Tibial nerve (tissue), 4 donors: ENCODE data around the gene RUFY1. TPM values are rescaled to one million over a fixed set of nuclear protein-coding genes. Genes with fewer than 3 reads are reported as not detected.
A peak's percentile ranks its signal among the peaks of the same experiment; 100 is the strongest.
"Not testable (repeated sequence)": the region's sequence is repeated elsewhere in the genome, so short reads cannot be mapped to it uniquely, and the experiment has no call there.

Source experiments
- DNase-seq, 2 donors: peaks; one replicate each; pipeline ENCODE4 v3.0.0-alpha.2; 2019; ENCODE audit warnings: low spot score in 2 of 2
- H3K27ac ChIP-seq, 4 donors: fragments of 200-600 bp; sonication (generic) in 3 of 4; one replicate each; pipeline ENCODE4 v1.5.1; 2017 to 2019; ENCODE audit warnings: mild to moderate bottlenecking in 1 of 4
- H3K27me3 ChIP-seq, 2 donors: fragments of 200-600 bp; sonication (generic) in 1 of 2; one replicate each; pipeline versions ENCODE4 v1.5.1 to v1.6.0; 2017 to 2019
- H3K36me3 ChIP-seq, 3 donors: fragments of 200-600 bp; sonication (generic); one replicate each; pipeline ENCODE4 v1.5.1; 2018 to 2019
- H3K4me1 ChIP-seq, 4 donors: fragments of 200-600 bp; sonication (generic) in 3 of 4; one replicate each; pipeline ENCODE4 v1.5.1; 2017 to 2019
- H3K4me3 ChIP-seq, 4 donors: fragments of 200-600 bp; sonication (generic) in 3 of 4; one replicate each; pipeline ENCODE4 v1.5.1; 2017 to 2019; ENCODE audit warnings: mild to moderate bottlenecking in 1 of 4, moderate library complexity in 1 of 4
- H3K9me3 ChIP-seq, 4 donors: fragments of 200-600 bp; sonication (generic) in 3 of 4; one replicate each; pipeline ENCODE4 v1.5.1; 2017 to 2019
- CTCF ChIP-seq, 5 experiments: fragments of 200-600 bp in 3 of 5; fragments of 450-650 bp in 2 of 5; sonication (generic) in 3 of 5; IDR thresholded peaks; one replicate each; pipeline ENCODE4 v1.5.1; 2016 to 2019; ENCODE audit warnings: antibody characterized with exemption in 5 of 5, mild to moderate bottlenecking in 3 of 5, moderate library complexity in 2 of 5
- EP300 ChIP-seq, 2 donors: sonication (generic); formaldehyde crosslinking; IDR thresholded peaks; one replicate each; pipeline ENCODE4 v1.6.1; 2017; ENCODE audit warnings: antibody characterized with exemption in 2 of 2, mild to moderate bottlenecking in 1 of 2
- POLR2A ChIP-seq, 2 donors: fragments of 450-650 bp; IDR thresholded peaks; one replicate each; pipeline ENCODE4 v1.6.1; 2017; ENCODE audit warnings: antibody characterized with exemption in 2 of 2, mild to moderate bottlenecking in 2 of 2, moderate library complexity in 2 of 2
- WGBS, 2 donors: methylation state at CpG; one replicate each; pipeline ENCODE4 v1.1.5; 2018; 5-methylcytosine and 5-hydroxymethylcytosine counted together
- total RNA-seq, 4 donors: library from RNA; depleted of rRNA; stranded (reverse); fragments of >200 nt; gene quantifications; one replicate each; pipeline ENCODE4 v1.1.0, GENCODE V29; 2016

Gene RUFY1
- total RNA-seq, 4 donors from 2014 or later = 56.6 to 76.3 (median 71.3) TPM

GRCh38 chr5:179553006-179553405, 2.7 kb downstream of the RUFY1 start:
- Histone ChIP-seq H3K4me1 (peaks cover 0 to 32% (median 19%) of the 10 kb centered on the region in 4 donors), H3K4me3 (no peak overlapping the region), H3K27me3 (no peaks in the 10 kb centered on the region), H3K36me3 (no peaks in the 10 kb centered on the region), H3K9me3 (no peaks in the 10 kb centered on the region), H3K27ac (no peak overlapping the region)
- 87 to 88% methylated on average over 4 of the region's 4 CpGs for WGBS, 2 donors
- DNase-seq = no peak
- TF ChIP-seq POLR2A (IDR thresholded peaks at IDR 0.05) (no peak), CTCF (IDR thresholded peaks at IDR 0.05) (no peak), EP300 (IDR thresholded peaks at IDR 0.05) (no peak)

- Histone ChIP-seq H3K36me3 (no peaks in the 10 kb centered on the region), H3K27me3 (no peaks in the 10 kb centered on the region), H3K27ac (peak overlapping the region in 2 of 4 donors; percentile 23 to 44), H3K4me1 (peaks cover 0 to 40% (median 22%) of the 10 kb centered on the region in 4 donors), H3K9me3 (no peaks in the 10 kb centered on the region), H3K4me3 (no peak overlapping the region)
- TF ChIP-seq POLR2A (IDR thresholded peaks at IDR 0.05) = no peak
- TF ChIP-seq EP300 (IDR thresholded peaks at IDR 0.05) = no peak
- TF ChIP-seq CTCF (IDR thresholded peaks at IDR 0.05) = no peak
- DNase-seq = no peak
- 74 to 85% methylated on average over 7 of the region's 7 CpGs for WGBS, 2 donors
These were observed 3.5 kb downstream of the RUFY1 start for GRCh38 chr5:179553875-179554274.

- H3K4me1 ChIP-seq = peaks cover 0 to 45% (median 24%) of the 10 kb centered on the region in 4 donors
- H3K9me3 ChIP-seq = no peaks in the 10 kb centered on the region
- WGBS, 2 donors = 94 to 96% methylated on average over 6 of the region's 6 CpGs
- no peaks in the 10 kb centered on the region for H3K36me3 ChIP-seq
- H3K27me3 ChIP-seq = no peaks in the 10 kb centered on the region
- H3K27ac ChIP-seq = no peak overlapping the region
- H3K4me3 ChIP-seq = no peak overlapping the region
- TF ChIP-seq EP300 (IDR thresholded peaks at IDR 0.05) (no peak), CTCF (IDR thresholded peaks at IDR 0.05) (no peak), POLR2A (IDR thresholded peaks at IDR 0.05) (no peak)
- no peak for DNase-seq
These were observed 4.6 kb downstream of the RUFY1 start for GRCh38 chr5:179554981-179555380.

- Histone ChIP-seq H3K4me1 (peaks cover 0 to 36% (median 11%) of the 10 kb centered on the region in 4 donors), H3K27ac (peak overlapping the region in 3 of 4 donors; percentile 60 to 82 (median 77)), H3K36me3 (peaks cover 0 to 18% (median 0%) of the 10 kb centered on the region in 3 donors), H3K4me3 (peak overlapping the region in 2 of 4 donors; percentile 60 to 64)
- WGBS, 2 donors = 79 to 83% methylated on average over 15 of the region's 15 CpGs
- H3K27me3 ChIP-seq, H3K9me3 ChIP-seq, DNase-seq: not testable (repeated sequence)
These were observed 8.0 kb downstream of the RUFY1 start for GRCh38 chr5:179558261-179558799.

- no peaks in the 10 kb centered on the region for H3K27me3 ChIP-seq
- H3K27ac ChIP-seq = peak overlapping the region; percentile 45 to 82 (median 68)
- WGBS, 2 donors = 11% methylated on average over 14 of the region's 14 CpGs
- H3K4me1 ChIP-seq = peaks cover 0 to 30% (median 9%) of the 10 kb centered on the region in 4 donors
- TF ChIP-seq CTCF (IDR thresholded peaks at IDR 0.05) = no peak
- no peak for TF ChIP-seq EP300 (IDR thresholded peaks at IDR 0.05)
- no peak for TF ChIP-seq POLR2A (IDR thresholded peaks at IDR 0.05)
- DNase-seq = no peak
- no peaks in the 10 kb centered on the region for H3K9me3 ChIP-seq
- peak overlapping the region; percentile 40 to 69 (median 62) for H3K4me3 ChIP-seq
- H3K36me3 ChIP-seq = peaks cover 0 to 24% (median 0%) of the 10 kb centered on the region in 3 donors
These were observed 8.6 kb downstream of the RUFY1 start for GRCh38 chr5:179558932-179559283.
